ENCODE data around the gene CEP135.

DNA sequence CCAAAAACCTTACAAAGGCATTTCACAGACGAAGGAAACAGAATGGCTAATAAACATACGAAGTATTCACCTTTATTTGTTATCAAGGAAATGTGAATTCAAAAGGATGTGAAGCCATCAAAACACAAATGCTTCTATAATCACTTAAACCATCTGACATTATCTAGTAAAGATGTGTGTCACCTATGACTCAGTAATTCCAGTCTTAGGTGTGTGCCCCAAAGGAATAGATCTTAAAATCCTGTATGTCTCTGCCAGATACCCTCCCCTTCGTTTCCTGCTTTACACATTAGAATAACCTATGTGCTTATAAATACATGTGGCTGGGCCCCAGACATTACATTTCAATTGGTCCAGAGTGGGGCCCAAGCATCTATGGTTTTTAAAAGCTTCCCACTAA lies 41.8 kb upstream of the CEP135 start:
- TF ChIP-seq, protein P1, sequence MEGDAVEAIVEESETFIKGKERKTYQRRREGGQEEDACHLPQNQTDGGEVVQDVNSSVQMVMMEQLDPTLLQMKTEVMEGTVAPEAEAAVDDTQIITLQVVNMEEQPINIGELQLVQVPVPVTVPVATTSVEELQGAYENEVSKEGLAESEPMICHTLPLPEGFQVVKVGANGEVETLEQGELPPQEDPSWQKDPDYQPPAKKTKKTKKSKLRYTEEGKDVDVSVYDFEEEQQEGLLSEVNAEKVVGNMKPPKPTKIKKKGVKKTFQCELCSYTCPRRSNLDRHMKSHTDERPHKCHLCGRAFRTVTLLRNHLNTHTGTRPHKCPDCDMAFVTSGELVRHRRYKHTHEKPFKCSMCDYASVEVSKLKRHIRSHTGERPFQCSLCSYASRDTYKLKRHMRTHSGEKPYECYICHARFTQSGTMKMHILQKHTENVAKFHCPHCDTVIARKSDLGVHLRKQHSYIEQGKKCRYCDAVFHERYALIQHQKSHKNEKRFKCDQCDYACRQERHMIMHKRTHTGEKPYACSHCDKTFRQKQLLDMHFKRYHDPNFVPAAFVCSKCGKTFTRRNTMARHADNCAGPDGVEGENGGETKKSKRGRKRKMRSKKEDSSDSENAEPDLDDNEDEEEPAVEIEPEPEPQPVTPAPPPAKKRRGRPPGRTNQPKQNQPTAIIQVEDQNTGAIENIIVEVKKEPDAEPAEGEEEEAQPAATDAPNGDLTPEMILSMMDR (IDR thresholded peaks at IDR 0.05), result no peak
- TF ChIP-seq POLR2A (IDR thresholded peaks at IDR 0.05) (no peak), POLR2AphosphoS5 (IDR thresholded peaks at IDR 0.05) (no peak), EP300 (IDR thresholded peaks at IDR 0.05) (no peak)

All from sigmoid colon (tissue), 4 donors.